ENCODE results near the gene SDHA.
"Not testable (repeated sequence)": the region's sequence is repeated elsewhere in the genome, so short reads cannot be mapped to it uniquely, and the experiment has no call there.

- not testable (repeated sequence) for TF ChIP-seq POLR2A (IDR thresholded peaks at IDR 0.05; ENCODE audit: low read length); GATA1 (IDR thresholded peaks at IDR 0.05; ENCODE audit: low read depth, low read length)
Observed at GRCh38 chr5:245717-246116, 27.6 kb downstream of the SDHA start.
